ENCODE results near the gene IFFO2. TPM values are rescaled to one million over a fixed set of nuclear protein-coding genes. Genes with fewer than 3 reads are reported as not detected.

IFFO2 gene
- total and polyA plus RNA-seq, 10 of the 15 experiments (the other 5 are each of a cell fraction or from before 2014, with no cell fraction given): 1.2 to 18.4 (median 6.7) TPM

GRCh38 chr1:18959591-18959990, 3.1 kb upstream of the IFFO2 start (continued):
- TF ChIP-seq CUX1 (IDR thresholded peaks at IDR 0.05; ENCODE audit: insufficient replicate concordance, low read depth, low read length) (no peak), USF1 (IDR thresholded peaks at IDR 0.05; ENCODE audit: borderline replicate concordance, extremely low read length, insufficient read depth, low read depth, low read length) (no peak), EZH2 (IDR thresholded peaks at IDR 0.05; ENCODE audit: borderline replicate concordance, control insufficient read depth, low read depth, low read length) (no peak)

Data from GM12878 (cell line).